HL-60 (cell line): ENCODE data around the gene RPE65.
"Not testable (repeated sequence)": the region's sequence is repeated elsewhere in the genome, so short reads cannot be mapped to it uniquely, and the experiment has no call there.

Experiments
- DNase-seq, 2 experiments: peaks; one replicate each; pipeline ENCODE4 v3.0.0-alpha.2; 2010 to 2020; ENCODE audit warnings: low read depth in 1 of 2, low spot score in 1 of 2
- H3K27ac ChIP-seq: fragments of 250-450 bp; sonication (Bioruptor Pico); replicated peaks from 2 replicates; pipeline ENCODE4 v1.5.1; 2020; ENCODE audit warnings: mild to moderate bottlenecking, moderate library complexity
- H3K27me3 ChIP-seq: fragments of 250-450 bp; sonication (Bioruptor Pico); 2 replicates; pipeline ENCODE4 v1.5.1; 2021; ENCODE audit warnings: mild to moderate bottlenecking, moderate library complexity; ENCODE audit not compliant: insufficient read depth, poor library complexity, severe bottlenecking
- H3K4me3 ChIP-seq: replicated peaks from 2 replicates; pipeline ENCODE4 v1.5.1; 2011; ENCODE audit warnings: mild to moderate bottlenecking, control low read depth, low read length; ENCODE audit not compliant: insufficient read depth
- GABPA ChIP-seq: IDR thresholded peaks from 2 replicates; pipeline ENCODE4 v1.6.1; 2012; ENCODE audit warnings: low read depth
- POLR2AphosphoS5 ChIP-seq: IDR thresholded peaks from 2 replicates; pipeline ENCODE4 v1.6.1; 2012; ENCODE audit warnings: low read depth
- SPI1 ChIP-seq: IDR thresholded peaks from 2 replicates; pipeline ENCODE4 v1.6.1; 2012; ENCODE audit warnings: low read depth, mild to moderate bottlenecking, borderline replicate concordance
- TF ChIP-seq, protein P1 (sequence below): IDR thresholded peaks from 2 replicates; pipeline ENCODE4 v1.6.1; 2012; ENCODE audit warnings: low read depth; ENCODE audit not compliant: insufficient replicate concordance
- TF ChIP-seq, protein P2 (sequence below): IDR thresholded peaks from one replicate; pipeline ENCODE4 v1.5.1; 2011; ENCODE audit warnings: low read length, control low read depth, inconsistent platforms; ENCODE audit not compliant: insufficient read depth

The RPE65 gene

DNA sequence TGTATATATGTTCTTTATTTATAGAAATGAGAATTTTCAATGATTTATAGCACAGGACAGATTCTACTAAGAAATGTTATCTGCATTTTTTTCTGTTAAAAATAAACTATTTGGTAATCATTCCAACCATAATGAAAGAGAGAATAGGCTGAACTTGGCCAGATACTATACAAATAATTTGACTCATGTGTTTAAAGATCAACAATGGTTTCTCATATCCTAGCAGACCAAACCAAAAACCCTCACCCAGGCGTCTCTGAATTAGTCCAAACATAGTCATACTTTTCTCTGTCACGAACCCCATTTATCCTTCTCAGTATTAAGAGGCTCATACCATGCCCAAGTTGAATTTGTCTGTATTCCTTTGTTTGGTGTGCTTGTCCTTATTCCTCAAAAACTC, 40.3 kb downstream of the RPE65 start:
- no peak for TF ChIP-seq POLR2AphosphoS5
- no peak for TF ChIP-seq GABPA
- TF ChIP-seq SPI1: no peak
- TF ChIP-seq, protein P1, sequence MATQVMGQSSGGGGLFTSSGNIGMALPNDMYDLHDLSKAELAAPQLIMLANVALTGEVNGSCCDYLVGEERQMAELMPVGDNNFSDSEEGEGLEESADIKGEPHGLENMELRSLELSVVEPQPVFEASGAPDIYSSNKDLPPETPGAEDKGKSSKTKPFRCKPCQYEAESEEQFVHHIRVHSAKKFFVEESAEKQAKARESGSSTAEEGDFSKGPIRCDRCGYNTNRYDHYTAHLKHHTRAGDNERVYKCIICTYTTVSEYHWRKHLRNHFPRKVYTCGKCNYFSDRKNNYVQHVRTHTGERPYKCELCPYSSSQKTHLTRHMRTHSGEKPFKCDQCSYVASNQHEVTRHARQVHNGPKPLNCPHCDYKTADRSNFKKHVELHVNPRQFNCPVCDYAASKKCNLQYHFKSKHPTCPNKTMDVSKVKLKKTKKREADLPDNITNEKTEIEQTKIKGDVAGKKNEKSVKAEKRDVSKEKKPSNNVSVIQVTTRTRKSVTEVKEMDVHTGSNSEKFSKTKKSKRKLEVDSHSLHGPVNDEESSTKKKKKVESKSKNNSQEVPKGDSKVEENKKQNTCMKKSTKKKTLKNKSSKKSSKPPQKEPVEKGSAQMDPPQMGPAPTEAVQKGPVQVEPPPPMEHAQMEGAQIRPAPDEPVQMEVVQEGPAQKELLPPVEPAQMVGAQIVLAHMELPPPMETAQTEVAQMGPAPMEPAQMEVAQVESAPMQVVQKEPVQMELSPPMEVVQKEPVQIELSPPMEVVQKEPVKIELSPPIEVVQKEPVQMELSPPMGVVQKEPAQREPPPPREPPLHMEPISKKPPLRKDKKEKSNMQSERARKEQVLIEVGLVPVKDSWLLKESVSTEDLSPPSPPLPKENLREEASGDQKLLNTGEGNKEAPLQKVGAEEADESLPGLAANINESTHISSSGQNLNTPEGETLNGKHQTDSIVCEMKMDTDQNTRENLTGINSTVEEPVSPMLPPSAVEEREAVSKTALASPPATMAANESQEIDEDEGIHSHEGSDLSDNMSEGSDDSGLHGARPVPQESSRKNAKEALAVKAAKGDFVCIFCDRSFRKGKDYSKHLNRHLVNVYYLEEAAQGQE: no peak
- TF ChIP-seq, protein P2, sequence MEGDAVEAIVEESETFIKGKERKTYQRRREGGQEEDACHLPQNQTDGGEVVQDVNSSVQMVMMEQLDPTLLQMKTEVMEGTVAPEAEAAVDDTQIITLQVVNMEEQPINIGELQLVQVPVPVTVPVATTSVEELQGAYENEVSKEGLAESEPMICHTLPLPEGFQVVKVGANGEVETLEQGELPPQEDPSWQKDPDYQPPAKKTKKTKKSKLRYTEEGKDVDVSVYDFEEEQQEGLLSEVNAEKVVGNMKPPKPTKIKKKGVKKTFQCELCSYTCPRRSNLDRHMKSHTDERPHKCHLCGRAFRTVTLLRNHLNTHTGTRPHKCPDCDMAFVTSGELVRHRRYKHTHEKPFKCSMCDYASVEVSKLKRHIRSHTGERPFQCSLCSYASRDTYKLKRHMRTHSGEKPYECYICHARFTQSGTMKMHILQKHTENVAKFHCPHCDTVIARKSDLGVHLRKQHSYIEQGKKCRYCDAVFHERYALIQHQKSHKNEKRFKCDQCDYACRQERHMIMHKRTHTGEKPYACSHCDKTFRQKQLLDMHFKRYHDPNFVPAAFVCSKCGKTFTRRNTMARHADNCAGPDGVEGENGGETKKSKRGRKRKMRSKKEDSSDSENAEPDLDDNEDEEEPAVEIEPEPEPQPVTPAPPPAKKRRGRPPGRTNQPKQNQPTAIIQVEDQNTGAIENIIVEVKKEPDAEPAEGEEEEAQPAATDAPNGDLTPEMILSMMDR: no peak
- Histone ChIP-seq H3K27me3 (no peaks in the 10 kb centered on the region), H3K27ac (no peak overlapping the region), H3K4me3 (no peak overlapping the region)
- DNase-seq: no peak

DNA sequence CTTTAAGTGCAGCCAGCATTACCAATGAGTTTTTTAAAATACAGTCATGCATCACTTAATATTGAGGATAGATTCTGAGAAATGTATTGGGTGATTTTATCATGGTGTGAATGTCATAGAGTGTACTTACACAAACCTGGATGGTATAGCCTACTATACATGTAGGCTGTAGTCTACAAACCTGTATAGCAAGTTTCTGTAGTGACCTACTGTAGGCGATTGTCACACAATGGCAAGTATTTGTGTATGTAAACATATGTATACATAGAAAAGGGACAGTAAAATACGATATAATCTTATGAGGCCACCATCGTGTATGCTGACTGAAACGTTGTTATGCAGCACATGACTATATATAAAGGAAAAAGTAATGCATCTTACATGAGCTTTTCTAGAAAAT, 48.2 kb downstream of the RPE65 start:
- Histone ChIP-seq H3K4me3 (no peak overlapping the region), H3K27me3 (no peaks in the 10 kb centered on the region), H3K27ac (no peak overlapping the region)
- DNase-seq: no peak
- TF ChIP-seq, protein P1: no peak
- TF ChIP-seq, protein P2: no peak
- no peak for TF ChIP-seq GABPA
- no peak for TF ChIP-seq SPI1
- TF ChIP-seq POLR2AphosphoS5: no peak

DNA sequence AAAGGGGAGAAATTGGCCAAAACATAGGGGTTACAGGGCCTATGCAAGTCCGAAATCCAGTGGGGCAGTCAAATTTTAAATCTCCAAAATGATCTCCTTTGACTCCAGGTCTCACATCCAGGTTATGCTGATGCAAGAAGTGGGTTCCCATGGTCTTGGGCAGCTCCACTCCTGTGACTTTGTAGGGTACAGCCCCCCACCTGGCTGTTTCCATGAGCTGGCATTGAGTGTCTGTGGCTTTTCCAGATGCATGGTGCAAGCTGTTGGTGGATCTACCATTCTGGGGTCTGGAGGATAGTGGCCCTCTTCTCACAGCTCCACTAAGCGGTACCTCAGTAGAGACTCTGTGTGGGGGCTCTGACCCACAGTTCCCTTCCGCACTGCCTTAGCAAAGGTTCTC, 54.2 kb downstream of the RPE65 start:
- H3K4me3 ChIP-seq, DNase-seq, H3K27ac ChIP-seq, H3K27me3 ChIP-seq: not testable (repeated sequence)

DNA sequence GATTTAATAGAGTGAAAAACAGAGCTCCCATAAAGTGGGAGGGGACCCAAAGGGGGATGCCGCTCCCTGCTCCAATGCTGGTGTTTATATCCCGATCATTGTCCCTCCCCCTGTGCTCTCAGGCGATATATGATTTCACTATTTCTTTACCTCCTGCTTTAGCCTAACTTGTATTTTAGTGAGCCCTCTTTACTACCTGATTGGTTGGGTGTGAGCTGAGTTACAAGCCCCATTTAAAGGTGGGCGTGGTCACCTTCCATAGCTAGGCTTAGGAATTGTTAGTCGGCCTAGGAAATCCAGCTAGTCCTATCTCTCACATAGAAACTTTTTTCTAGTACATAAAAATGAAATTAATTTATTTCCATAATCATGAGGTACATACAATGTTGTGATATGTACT, 57.3 kb downstream of the RPE65 start:
- not testable (repeated sequence) for H3K27me3 ChIP-seq, H3K4me3 ChIP-seq, H3K27ac ChIP-seq, DNase-seq

DNA sequence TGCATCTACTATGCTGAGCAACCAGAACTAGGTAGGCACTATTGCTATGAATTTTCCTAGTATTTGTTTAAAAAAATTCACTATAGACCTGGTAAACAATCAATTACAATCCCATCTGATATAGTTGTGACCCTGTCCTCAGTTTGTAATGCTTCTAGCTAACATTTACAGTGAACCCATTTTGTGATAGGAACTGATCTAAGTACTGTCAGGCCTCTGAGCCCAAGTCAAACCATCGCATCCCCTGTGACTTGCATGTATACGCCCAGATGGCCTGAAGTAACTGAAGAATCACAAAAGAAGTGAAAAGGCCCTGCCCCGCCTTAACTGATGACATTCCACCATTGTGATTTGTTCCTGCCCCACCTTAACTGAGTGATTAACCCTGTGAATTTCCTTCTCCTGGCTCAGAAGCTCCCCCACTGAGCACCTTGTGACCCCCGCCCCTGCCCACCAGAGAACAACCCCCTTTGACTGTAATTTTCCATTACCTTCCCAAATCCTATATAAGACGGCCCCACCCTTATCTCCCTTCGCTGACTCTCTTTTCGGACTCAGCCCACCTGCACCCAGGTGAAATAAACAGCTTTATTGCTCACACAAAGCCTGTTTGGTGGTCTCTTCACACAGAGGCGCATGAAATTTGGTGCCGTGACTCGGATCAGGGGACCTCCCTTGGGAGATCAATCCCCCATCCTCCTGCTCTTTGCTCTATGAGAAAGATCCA, 63.8 kb downstream of the RPE65 start:
- not testable (repeated sequence) for DNase-seq, H3K27ac ChIP-seq, H3K27me3 ChIP-seq, H3K4me3 ChIP-seq
